Measurements from ENCODE around the gene SEC61B.

GRCh38 chr9:99238331-99238730 is 16.2 kb downstream of the SEC61B start:
- TF ChIP-seq POLR2A (IDR thresholded peaks at IDR 0.05) = no peak
- TF ChIP-seq, protein P1, sequence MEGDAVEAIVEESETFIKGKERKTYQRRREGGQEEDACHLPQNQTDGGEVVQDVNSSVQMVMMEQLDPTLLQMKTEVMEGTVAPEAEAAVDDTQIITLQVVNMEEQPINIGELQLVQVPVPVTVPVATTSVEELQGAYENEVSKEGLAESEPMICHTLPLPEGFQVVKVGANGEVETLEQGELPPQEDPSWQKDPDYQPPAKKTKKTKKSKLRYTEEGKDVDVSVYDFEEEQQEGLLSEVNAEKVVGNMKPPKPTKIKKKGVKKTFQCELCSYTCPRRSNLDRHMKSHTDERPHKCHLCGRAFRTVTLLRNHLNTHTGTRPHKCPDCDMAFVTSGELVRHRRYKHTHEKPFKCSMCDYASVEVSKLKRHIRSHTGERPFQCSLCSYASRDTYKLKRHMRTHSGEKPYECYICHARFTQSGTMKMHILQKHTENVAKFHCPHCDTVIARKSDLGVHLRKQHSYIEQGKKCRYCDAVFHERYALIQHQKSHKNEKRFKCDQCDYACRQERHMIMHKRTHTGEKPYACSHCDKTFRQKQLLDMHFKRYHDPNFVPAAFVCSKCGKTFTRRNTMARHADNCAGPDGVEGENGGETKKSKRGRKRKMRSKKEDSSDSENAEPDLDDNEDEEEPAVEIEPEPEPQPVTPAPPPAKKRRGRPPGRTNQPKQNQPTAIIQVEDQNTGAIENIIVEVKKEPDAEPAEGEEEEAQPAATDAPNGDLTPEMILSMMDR (IDR thresholded peaks at IDR 0.05) = no peak
